ENCODE data around the gene NOTO. TPM values are rescaled to one million over a fixed set of nuclear protein-coding genes. Genes with fewer than 3 reads are reported as not detected.
A peak's percentile ranks its signal among the peaks of the same experiment; 100 is the strongest.

The NOTO gene
- total and polyA plus RNA-seq, 10 of the 15 experiments (the other 5 are each of a cell fraction or from before 2014, with no cell fraction given) = not detected

GRCh38 chr2:73214120-73215035, 12.0 kb downstream of the NOTO start, which contains the start of gene SMYD5 (continued):
- no peak for TF ChIP-seq PBX3 (IDR thresholded peaks at IDR 0.05; ENCODE audit: insufficient replicate concordance, low read depth, low read length)
- peak; percentile 99 for TF ChIP-seq YY1 (IDR thresholded peaks at IDR 0.05; ENCODE audit: low read depth, low read length)
- TF ChIP-seq PAX8 (IDR thresholded peaks at IDR 0.05) = no peak
- 0 out of 2 replicates have a peak, but pooled peaks have one; percentile 19 for TF ChIP-seq CREM (IDR thresholded peaks at IDR 0.05; ENCODE audit: low read depth)
- TF ChIP-seq SMAD5 (IDR thresholded peaks at IDR 0.05; ENCODE audit: low read depth) = no peak
- peak; percentile 92 for TF ChIP-seq LARP7 (IDR thresholded peaks at IDR 0.05)
- TF ChIP-seq PML (IDR thresholded peaks at IDR 0.05; ENCODE audit: low read length) = no peak
- no peak for TF ChIP-seq RAD51 (IDR thresholded peaks at IDR 0.05)
- no peak for TF ChIP-seq RFX5 (IDR thresholded peaks at IDR 0.05; ENCODE audit: low read depth, low read length)
- no peak for TF ChIP-seq PAX5 (IDR thresholded peaks at IDR 0.05; ENCODE audit: borderline replicate concordance, low read depth, low read length)
- TF ChIP-seq ZBTB4 (CRISPR knock-in tag; IDR thresholded peaks at IDR 0.05) = no peak
- no peak for TF ChIP-seq SMAD1 (IDR thresholded peaks at IDR 0.05; ENCODE audit: low read depth, partially characterized antibody)
- TF ChIP-seq BHLHE40 (IDR thresholded peaks at IDR 0.05; ENCODE audit: borderline replicate concordance in 1 of 2, low read depth in 2 of 2, low read length in 1 of 2) = peak; percentile 75 to 88
- TF ChIP-seq ATF3 (IDR thresholded peaks at IDR 0.05; ENCODE audit: borderline replicate concordance, extremely low read depth, low read depth, low read length) = no peak
- TF ChIP-seq RELA (IDR thresholded peaks at IDR 0.05; ENCODE audit: borderline replicate concordance, partially characterized antibody) = no peak
- TF ChIP-seq POLR2AphosphoS5 (IDR thresholded peaks at IDR 0.05; ENCODE audit: low read length) = peak; percentile 65; the same call in 1 of the 2 replicates
- no peak; the same call in 2 of the 3 replicates for TF ChIP-seq POU2F2 (IDR thresholded peaks at IDR 0.05; ENCODE audit: borderline replicate concordance, low read depth, low read length)
- TF ChIP-seq KDM1A (IDR thresholded peaks at IDR 0.05; ENCODE audit: borderline replicate concordance) = no peak
- peak; percentile 99 for TF ChIP-seq NKRF (conservative IDR thresholded peaks at IDR 0.05)
- TF ChIP-seq ZZZ3 (IDR thresholded peaks at IDR 0.05; ENCODE audit: control insufficient read depth, insufficient read length, low read depth) = no peak
- TF ChIP-seq USF2 (IDR thresholded peaks at IDR 0.05; ENCODE audit: borderline replicate concordance, low read depth, low read length) = no peak
- TF ChIP-seq TCF12 (IDR thresholded peaks at IDR 0.05; ENCODE audit: low read depth, low read length) = no peak
- no peak for TF ChIP-seq ATF7 (IDR thresholded peaks at IDR 0.05; ENCODE audit: low read depth)

All from GM12878 (cell line).